Activated T-cell treated with anti-CD3 and anti-CD28 coated beads for 4 hours (primary cell): ENCODE measurements around the gene CMTM7.
"Not testable (repeated sequence)": the region's sequence is repeated elsewhere in the genome, so short reads cannot be mapped to it uniquely, and the experiment has no call there.

Source experiments
- DNase-seq: peaks from one replicate; pipeline ENCODE4 v3.0.0-alpha.2; 2020

CMTM7 gene

DNA sequence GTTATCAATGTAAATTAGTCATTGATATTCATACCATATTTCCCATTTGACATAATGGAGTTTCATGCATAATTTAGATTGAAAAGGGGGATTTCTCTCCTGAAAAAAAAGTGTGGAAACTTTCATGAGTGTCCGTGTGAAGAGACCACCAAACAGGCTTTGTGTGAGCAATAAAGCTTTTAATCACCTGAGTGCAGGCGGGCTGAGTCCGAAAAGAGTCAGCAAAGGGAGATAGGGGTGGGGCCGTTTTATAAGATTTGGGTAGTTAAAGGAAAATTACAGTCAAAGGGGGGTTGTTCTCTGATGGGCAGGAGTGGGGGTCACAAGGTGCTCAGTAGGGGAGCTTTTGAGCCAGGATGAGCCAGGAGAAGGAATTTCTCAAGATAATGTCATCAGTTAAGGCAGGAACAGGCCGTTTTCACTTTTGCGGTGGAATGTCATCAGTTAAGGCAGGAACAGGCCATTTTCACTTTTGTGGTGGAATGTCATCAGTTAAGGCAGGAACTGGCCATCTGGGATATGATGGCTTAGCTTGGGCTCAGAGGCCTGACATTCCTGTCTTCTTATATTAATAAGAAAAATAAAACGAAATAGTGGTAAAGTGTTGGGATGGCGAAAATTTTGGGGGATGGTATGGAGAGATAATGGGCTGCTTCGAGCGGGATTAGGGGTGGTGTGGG lies 69.3 kb downstream of the CMTM7 start:
- DNase-seq, result not testable (repeated sequence)

GRCh38 chr3:32462191-32462986 lies 70.7 kb downstream of the CMTM7 start:
- not testable (repeated sequence) for DNase-seq

DNA sequence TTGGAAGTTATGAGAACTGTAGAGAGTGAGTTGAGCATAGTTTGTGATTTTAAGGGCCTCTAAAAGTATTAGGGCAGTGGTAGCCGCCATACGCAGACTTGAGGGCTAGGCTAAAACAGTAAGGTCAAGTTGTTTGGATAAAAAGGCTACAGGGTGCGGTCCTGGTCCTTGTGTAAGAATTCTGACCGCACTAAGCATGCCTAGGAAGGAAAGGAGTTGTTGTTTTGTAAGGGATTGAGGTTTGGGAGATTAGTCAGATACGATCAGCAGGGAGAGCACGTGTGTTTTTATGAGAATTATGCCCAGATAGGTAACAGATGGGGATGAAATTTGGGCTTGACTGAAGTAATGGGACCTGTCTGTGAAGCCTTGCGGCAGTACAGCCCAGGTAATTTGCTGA lies 71.8 kb downstream of the CMTM7 start:
- DNase-seq, result not testable (repeated sequence)

GRCh38 chr3:32464726-32465125 lies 73.1 kb downstream of the CMTM7 start:
- DNase-seq, result not testable (repeated sequence)

DNA sequence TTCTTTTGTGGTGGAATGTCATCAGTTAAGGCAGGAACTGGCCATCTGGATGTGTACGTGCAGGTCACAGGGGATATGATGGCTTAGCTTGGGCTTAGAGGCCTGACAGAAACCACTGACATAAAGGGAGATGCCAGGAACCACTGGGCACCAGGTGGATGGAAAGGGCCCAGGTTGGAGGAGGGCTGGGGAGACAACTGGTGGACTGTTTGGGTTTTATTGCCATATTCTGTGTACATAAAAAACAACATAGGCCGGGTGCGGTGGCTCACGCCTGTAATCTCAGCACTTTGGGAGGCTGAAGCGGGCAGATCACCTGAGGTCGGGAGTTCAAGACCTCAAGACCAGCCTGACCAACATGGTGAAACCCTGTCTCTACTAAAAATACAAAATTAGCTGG lies 75.2 kb downstream of the CMTM7 start:
- not testable (repeated sequence) for DNase-seq

- peak; percentile 70 for DNase-seq
Measured at GRCh38 chr3:32467333-32468070, 75.8 kb downstream of the CMTM7 start.

DNA sequence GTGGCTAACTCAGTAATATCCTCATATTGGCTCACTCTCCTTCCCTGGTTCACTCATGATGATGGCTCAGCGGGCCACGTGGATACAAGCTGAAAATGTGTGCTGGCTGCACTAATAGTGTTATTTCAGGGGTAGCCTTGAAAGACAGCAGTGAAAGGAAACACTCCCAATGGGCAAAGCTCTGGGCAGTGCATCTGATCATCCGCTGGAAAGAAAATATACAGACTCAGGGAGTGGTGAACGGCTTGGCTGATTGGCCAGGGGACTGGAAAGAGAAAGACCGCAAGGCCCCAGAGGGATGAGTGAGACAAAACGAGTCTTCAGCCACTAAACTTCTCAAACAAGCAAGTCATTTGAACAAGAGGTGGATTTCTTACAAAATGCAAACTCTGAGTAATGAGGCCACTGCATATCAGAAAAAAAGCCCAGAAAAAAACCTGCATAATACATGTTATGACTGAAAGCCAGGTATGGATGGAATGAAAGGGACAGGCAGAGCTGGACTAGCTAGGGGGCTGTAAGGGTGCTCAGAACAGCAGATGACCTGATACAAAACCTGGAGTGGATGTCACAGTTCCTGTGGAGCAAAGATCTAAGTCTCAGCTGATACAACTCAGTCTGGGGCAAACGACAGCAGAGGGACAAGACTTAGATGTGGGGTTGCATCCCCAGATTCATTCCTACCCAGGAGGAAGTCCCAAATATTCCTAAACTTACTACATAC lies 77.7 kb downstream of the CMTM7 start:
- no peak for DNase-seq

DNA sequence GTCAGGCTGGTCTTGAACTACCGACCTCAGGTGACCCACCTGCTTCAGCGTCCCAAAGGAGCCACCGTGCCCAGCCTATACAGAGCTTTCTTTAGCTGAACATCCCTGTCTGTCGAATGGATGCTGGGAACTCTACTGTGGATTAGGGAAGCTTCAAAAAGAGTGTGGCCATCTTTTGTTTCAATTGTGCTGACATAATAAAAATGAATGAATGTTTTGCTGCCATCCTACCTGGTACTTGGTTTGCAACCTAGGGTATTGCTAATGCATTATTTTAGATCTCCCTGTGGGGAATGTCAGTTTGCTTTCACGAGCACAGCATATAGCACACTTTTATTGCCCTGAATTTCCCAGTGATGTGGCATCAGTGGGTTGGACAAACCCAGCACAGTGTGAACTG lies 78.7 kb downstream of the CMTM7 start:
- DNase-seq, result no peak

DNA sequence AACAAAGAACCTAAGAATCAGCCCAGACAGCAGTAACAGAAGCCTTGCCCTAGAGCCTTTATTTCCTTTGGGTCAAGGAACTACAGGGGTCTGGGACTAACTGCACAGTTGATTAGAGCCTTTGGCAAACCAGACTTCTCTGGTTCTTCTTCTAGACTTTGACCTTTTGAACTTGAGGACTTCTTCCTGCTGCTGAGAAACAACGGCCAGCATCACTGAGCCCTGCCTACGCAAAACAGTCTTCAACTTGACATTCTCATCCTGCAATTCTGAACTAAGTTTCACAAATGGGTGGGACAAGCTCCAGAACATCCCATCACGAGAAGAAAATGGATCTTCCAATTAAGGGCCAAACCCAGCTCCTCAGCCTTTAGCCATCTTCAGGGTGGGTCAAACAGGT lies 79.6 kb downstream of the CMTM7 start:
- no peak for DNase-seq

- DNase-seq, result not testable (repeated sequence)
Measured at GRCh38 chr3:32472151-32472550, 80.5 kb downstream of the CMTM7 start.

GRCh38 chr3:32474201-32474600 lies 82.5 kb downstream of the CMTM7 start:
- no peak for DNase-seq

DNA sequence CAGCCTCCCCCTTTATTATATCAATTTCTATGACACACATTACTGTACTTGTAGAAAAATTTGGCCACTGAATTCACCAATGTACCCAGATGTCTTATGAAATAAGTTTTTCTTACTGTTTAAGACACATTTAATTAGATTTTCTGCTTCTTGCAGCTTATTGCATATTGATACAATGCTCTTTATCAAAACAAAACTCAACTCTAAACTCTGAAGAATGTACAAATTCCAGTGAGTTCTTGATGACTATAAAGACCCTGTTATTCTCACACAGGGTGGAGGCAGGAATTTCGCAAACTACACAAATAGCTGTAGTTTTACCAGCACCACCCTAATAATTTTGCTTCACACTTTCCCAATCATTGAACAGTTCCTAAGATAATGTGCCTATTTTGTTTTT lies 89.0 kb downstream of the CMTM7 start:
- DNase-seq, result no peak

GRCh38 chr3:32481791-32482631 lies 90.4 kb downstream of the CMTM7 start:
- DNase-seq, result no peak

GRCh38 chr3:32482693-32483092 lies 91.0 kb downstream of the CMTM7 start:
- DNase-seq, result no peak

- no peak for DNase-seq
Measured at GRCh38 chr3:32483772-32484171, 92.1 kb downstream of the CMTM7 start.

DNA sequence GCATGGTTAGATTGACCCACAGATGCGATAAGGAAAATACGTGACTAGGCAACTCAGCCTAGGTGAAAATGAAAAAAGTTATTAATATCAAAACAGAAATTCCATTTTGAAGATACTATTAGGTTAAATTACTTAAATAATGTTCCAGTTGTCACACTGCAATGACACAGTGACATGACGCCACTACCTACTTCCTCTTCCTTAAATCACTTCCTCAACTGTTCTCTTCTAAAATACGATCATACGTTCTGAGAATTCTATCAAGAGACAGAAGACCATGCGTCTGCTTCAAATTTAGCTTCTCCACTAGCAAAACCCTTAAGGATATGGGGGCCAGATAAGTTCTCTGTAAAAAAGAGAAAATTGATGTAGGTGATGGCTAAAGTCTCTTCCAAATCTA lies 92.8 kb downstream of the CMTM7 start:
- no peak for DNase-seq

- DNase-seq, result no peak
Measured at GRCh38 chr3:32487781-32488473, 96.3 kb downstream of the CMTM7 start.

DNA sequence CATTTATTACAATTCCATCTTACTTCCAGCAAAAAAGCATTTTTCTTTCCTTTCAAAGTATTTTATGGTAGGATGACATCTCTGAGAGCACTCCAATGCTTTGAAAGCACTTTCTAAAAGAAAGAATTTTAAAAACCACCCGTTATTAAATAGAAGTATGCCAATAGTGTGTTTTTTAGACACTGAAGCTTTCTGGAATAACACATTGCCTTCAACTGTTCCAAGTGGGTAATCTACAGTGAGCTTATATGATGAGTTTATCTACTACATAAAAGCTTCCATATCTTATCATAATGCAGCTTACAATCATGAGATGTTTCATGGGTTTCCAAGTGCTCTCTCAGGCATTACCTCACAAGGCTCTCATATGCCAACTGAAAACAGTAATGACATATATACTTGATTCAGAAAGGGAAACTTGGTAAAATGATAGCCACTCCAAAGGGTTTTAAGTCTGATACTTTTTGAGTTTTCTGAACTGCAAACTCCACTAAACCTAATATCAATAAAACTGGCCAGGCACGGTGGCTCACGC lies 96.9 kb downstream of the CMTM7 start:
- no peak for DNase-seq

DNA sequence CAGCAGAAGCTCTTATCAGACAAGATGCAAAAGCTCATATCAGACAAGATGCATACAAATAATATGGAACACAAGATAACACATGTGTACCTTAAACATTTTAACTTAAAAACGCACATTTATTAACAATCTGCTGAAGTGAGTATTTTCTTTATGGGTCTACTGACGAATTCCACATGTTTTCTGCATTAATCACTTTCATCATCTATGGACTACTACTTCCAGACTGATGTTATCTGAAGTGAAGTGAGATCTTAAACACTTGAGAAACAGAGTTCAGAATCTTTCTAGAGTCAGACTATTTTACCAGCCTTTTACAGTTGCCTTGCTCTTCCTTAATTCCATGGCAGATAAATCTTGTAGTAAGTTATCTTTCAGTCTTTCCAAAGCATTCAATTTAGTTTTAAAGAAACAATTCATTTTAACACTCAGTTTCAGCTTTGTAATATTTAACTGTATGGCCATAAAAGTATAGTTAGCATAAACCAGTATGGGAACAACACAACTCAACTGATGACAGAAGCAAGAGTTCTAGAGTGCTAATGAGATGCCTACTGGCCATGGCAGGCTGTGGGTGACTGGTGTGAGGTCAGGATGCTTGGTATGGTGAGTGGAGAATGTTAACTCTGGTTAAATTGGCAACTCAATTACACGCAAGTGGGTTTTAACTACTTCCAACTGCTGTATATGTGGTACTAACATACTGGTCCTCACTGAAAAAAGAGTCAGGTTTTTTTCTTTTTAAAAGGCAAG lies 101.2 kb downstream of the CMTM7 start:
- no peak for DNase-seq
